Hepatocyte (in vitro differentiated cells): ENCODE results near the gene CBX2. TPM values are rescaled to one million over a fixed set of nuclear protein-coding genes. Genes with fewer than 3 reads are reported as not detected.

Experiments used
- DNase-seq: peaks from one replicate; pipeline ENCODE4 v3.0.0-alpha.2; 2016; ENCODE audit warnings: low spot score
- H2AFZ ChIP-seq: fragments of 200-600 bp; sonication (generic); 2 replicates; pipeline ENCODE4 v1.6.0; 2016; ENCODE audit warnings: antibody characterized with exemption, mild to moderate bottlenecking
- H3K27ac ChIP-seq: fragments of 200-600 bp; sonication (generic); 2 replicates; pipeline ENCODE4 v1.5.1; 2016; ENCODE audit warnings: mild to moderate bottlenecking
- H3K27me3 ChIP-seq: fragments of 200-600 bp; sonication (generic); 2 replicates; pipeline ENCODE4 v1.6.1; 2016
- H3K36me3 ChIP-seq: fragments of 200-600 bp; sonication (generic); replicated peaks from 2 replicates; pipeline ENCODE4 v1.5.1; 2016; ENCODE audit warnings: low read depth; ENCODE audit not compliant: insufficient read depth
- H3K4me1 ChIP-seq: fragments of 200-600 bp; sonication (generic); 2 replicates; pipeline ENCODE4 v1.5.1; 2016; ENCODE audit warnings: mild to moderate bottlenecking, moderate library complexity; ENCODE audit not compliant: insufficient read depth
- H3K4me2 ChIP-seq: fragments of 200-600 bp; sonication (generic); 2 replicates; pipeline ENCODE4 v1.6.0; 2016
- H3K4me3 ChIP-seq: fragments of 200-600 bp; sonication (generic); 2 replicates; pipeline ENCODE4 v1.5.1; 2016; ENCODE audit warnings: mild to moderate bottlenecking
- H3K79me2 ChIP-seq: fragments of 200-600 bp; sonication (generic); 2 replicates; pipeline ENCODE4 v1.6.0; 2017; ENCODE audit warnings: mild to moderate bottlenecking
- H3K9me2 ChIP-seq: fragments of 200-600 bp; sonication (generic); replicated peaks from 2 replicates; pipeline ENCODE4 v1.6.0; 2017; ENCODE audit warnings: mild to moderate bottlenecking; ENCODE audit not compliant: insufficient read depth
- H3K9me3 ChIP-seq: fragments of 200-600 bp; sonication (generic); 2 replicates; pipeline ENCODE4 v1.5.1; 2016; ENCODE audit warnings: low read depth, mild to moderate bottlenecking
- H4K20me1 ChIP-seq: fragments of 200-600 bp; sonication (generic); 2 replicates; pipeline ENCODE4 v1.6.0; 2016; ENCODE audit warnings: mild to moderate bottlenecking; ENCODE audit not compliant: insufficient read depth, poor library complexity, severe bottlenecking
- EZH2 ChIP-seq: fragments of 200-600 bp; sonication (generic); IDR thresholded peaks from 2 replicates; pipeline ENCODE4 v1.6.1; 2016; ENCODE audit warnings: antibody characterized with exemption, mild to moderate bottlenecking, borderline replicate concordance
- EZH2phosphoT487 ChIP-seq: fragments of 200-600 bp; sonication (generic); IDR thresholded peaks from one replicate; pipeline ENCODE4 v1.6.1; 2018; ENCODE audit warnings: antibody characterized with exemption, mild to moderate bottlenecking, low read depth, moderate library complexity; ENCODE audit not compliant: unreplicated experiment, severe bottlenecking
- WGBS: methylation state at CpG from one replicate; pipeline ENCODE4 v1.1.6; 2016; ENCODE audit warnings: low lambda C conversion rate; ENCODE audit errors: missing lambda C conversion rate; 5-methylcytosine and 5-hydroxymethylcytosine counted together
- polyA plus RNA-seq: library from polyadenylated mRNA; unstranded; fragments of >200 nt; fragmentation: Nextera tagmentation; extraction: Ambion mirVana; gene quantifications from 2 replicates; pipeline ENCODE4 v1.2.1, GENCODE V29; 2016
- total RNA-seq: library from RNA; depleted of rRNA; stranded (reverse); fragments of >200 nt; gene quantifications from 2 replicates; pipeline ENCODE4 v1.2.3, GENCODE V29; 2014
- TF ChIP-seq, protein P1 (sequence below): fragments of 200-600 bp; sonication (generic); IDR thresholded peaks from 2 replicates; pipeline ENCODE4 v1.5.1; 2016; ENCODE audit warnings: antibody characterized with exemption, mild to moderate bottlenecking; ENCODE audit not compliant: poor library complexity

Gene CBX2
- total and polyA plus RNA-seq, 2 experiments from 2014 or later = 11.6 to 16.3 TPM

DNA sequence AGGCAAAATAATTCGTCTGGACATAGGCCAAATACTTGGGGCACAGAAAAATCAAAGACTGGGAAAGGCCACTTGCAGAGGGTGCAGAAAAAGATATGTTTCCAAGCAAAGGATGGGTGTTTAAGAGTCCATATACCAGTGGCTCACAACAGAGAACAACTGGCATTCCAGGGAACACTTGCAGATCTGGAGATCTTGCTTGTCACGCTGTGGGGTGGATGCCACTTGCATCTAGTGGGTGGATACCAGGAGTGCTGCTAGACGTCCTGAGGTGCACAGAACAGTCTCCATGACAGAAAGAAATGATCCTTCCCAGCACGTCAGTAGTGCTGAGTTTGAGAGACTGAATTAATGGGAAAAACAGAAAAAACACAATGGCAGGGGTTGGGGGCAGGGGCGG, 10.5 kb downstream of the CBX2 start:
- WGBS = 62% methylated on average over 5 of the region's 5 CpGs
- no peaks in the 10 kb centered on the region for H3K79me2 ChIP-seq
- H3K4me1 ChIP-seq = peaks cover 24% of the 10 kb centered on the region
- H4K20me1 ChIP-seq = no peaks in the 10 kb centered on the region
- no peaks in the 10 kb centered on the region for H3K9me3 ChIP-seq
- H3K9me2 ChIP-seq = no peaks in the 10 kb centered on the region
- DNase-seq = no peak
- H3K36me3 ChIP-seq = no peaks in the 10 kb centered on the region
- TF ChIP-seq, protein P1, sequence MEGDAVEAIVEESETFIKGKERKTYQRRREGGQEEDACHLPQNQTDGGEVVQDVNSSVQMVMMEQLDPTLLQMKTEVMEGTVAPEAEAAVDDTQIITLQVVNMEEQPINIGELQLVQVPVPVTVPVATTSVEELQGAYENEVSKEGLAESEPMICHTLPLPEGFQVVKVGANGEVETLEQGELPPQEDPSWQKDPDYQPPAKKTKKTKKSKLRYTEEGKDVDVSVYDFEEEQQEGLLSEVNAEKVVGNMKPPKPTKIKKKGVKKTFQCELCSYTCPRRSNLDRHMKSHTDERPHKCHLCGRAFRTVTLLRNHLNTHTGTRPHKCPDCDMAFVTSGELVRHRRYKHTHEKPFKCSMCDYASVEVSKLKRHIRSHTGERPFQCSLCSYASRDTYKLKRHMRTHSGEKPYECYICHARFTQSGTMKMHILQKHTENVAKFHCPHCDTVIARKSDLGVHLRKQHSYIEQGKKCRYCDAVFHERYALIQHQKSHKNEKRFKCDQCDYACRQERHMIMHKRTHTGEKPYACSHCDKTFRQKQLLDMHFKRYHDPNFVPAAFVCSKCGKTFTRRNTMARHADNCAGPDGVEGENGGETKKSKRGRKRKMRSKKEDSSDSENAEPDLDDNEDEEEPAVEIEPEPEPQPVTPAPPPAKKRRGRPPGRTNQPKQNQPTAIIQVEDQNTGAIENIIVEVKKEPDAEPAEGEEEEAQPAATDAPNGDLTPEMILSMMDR = no peak
- TF ChIP-seq EZH2 (no peak), EZH2phosphoT487 (no peak)
- no peak overlapping the region for H3K4me2 ChIP-seq
- peaks cover 67% of the 10 kb centered on the region for H3K27me3 ChIP-seq
- H3K27ac ChIP-seq = no peak overlapping the region
- no peak overlapping the region for H3K4me3 ChIP-seq
- H2AFZ ChIP-seq = no peak overlapping the region

DNA sequence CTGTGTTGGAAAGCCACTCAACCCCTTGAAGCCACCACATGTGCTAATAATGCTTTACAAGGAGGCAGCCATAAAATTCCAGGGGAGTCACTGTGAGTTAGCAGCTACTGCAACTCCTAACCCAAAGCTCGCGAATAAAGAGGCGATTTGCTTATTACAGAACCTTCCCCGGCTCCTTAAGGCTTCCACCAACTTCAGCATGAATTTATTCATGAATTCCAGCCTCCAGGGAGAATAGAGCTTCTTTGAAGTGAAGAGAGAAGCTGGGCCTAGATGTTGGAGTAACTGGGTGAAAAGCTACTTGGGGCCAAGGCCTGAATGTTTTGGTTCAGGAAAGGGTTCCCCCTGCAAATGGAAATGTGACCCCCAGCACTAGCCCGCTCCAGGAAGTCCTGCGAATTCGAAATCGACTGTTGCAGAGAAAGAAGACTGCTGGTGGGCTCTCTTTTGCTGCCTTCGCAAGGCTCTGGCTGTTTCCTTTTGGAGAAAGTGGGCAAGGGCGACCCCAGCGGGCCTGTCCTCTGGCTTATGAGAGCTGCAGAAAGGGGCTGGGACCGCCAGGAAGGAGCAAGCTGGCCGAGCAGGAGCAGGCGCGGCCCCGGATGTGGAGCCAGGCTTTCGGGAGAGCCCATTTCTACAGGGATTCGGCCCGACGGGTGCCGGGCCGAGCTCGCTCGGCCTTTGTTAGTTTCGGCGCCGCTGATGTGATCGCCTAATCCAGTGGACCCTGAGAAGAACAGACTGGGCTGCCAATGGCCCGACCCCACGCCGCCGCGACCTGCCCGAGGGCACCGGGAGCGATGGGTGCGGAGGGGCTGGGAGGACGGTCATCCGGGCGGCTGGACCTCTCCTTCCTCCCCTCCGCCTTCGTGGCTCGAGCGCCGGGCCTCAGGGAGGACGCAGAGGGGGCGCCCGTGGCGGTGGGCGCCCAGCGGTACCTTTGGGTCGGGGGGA, 11.3 kb downstream of the CBX2 start:
- H3K27ac ChIP-seq = no peak overlapping the region
- peaks cover 31% of the 10 kb centered on the region for H3K4me1 ChIP-seq
- H3K79me2 ChIP-seq = peaks cover under 1% of the 10 kb centered on the region
- H3K4me3 ChIP-seq = no peak overlapping the region
- peaks cover 67% of the 10 kb centered on the region for H3K27me3 ChIP-seq
- 12% methylated on average over 44 of the region's 52 CpGs for WGBS
- no peaks in the 10 kb centered on the region for H3K9me2 ChIP-seq
- DNase-seq = peak; percentile 40
- peak overlapping the region; percentile 89 for H3K4me2 ChIP-seq
- H4K20me1 ChIP-seq = no peaks in the 10 kb centered on the region
- H3K36me3 ChIP-seq = no peaks in the 10 kb centered on the region
- peak; percentile 79 for TF ChIP-seq EZH2
- TF ChIP-seq, protein P1 = no peak
- TF ChIP-seq EZH2phosphoT487 = peak; percentile 30
- peak overlapping the region; percentile 60 for H2AFZ ChIP-seq
- no peaks in the 10 kb centered on the region for H3K9me3 ChIP-seq

DNA sequence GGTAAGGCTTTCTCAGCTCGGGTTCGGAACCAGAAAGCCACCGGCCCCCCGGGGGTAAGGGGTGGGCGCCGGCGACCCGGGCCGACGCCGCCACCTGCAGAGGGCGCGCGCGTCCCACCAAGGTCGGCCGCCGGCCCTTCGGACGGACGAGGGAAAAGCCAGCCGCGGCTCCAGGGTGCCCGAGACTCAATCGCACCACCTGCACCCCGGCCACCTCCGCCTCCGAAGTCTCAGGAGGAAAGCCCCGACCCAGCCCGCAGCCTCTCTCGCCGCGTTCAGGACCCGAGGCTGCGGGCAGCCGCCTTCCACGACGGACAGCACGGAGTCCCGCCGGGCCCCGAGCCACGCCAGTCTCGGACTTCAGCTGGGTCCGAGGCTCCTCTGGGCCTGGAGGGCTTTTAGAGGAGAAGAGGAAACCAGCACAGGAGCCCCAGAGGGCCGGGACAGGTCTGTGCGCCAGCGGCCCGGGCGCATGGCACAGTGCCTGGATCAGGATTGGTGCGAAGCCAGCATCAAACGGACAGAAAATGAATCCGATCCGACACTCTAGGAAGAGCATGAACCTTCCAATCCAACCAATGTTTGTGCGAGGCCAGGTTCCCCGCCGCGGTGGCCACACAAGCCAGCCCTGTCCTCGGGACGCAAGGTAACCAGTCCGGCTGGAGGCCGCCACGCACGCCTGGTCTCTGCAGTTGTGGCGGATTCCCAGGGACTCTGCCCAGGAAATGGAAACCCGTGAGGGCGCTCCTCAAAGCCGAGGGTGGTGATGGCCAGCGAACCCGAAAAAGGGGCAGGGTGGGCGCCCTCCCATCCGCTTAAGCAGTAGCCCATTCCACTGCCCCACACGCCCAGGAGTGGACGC, 12.2 kb downstream of the CBX2 start:
- H2AFZ ChIP-seq = peak overlapping the region; percentile 60

More for the DNA sequence above, 12.2 kb downstream of the CBX2 start:
- H3K79me2 ChIP-seq = peaks cover 8% of the 10 kb centered on the region
- no peak overlapping the region for H3K27ac ChIP-seq
- no peaks in the 10 kb centered on the region for H3K9me3 ChIP-seq
- 17% methylated on average over 54 of the region's 74 CpGs for WGBS
- DNase-seq = peak; percentile 79
- H3K4me1 ChIP-seq = peaks cover 37% of the 10 kb centered on the region
- H3K4me2 ChIP-seq = peak overlapping the region; percentile 89
- no peak overlapping the region for H3K4me3 ChIP-seq
- TF ChIP-seq EZH2phosphoT487 (peak; percentile 45), EZH2 (peak; percentile 79)
- TF ChIP-seq, protein P1 = peak; percentile 89
- H3K36me3 ChIP-seq = no peaks in the 10 kb centered on the region
- H4K20me1 ChIP-seq = no peaks in the 10 kb centered on the region
- peaks cover 67% of the 10 kb centered on the region for H3K27me3 ChIP-seq
- no peaks in the 10 kb centered on the region for H3K9me2 ChIP-seq
